H1 (cell line): ENCODE measurements around the gene GPR17. TPM values are rescaled to one million over a fixed set of nuclear protein-coding genes. Genes with fewer than 3 reads are reported as not detected.

Experiments used
- CTCF ChIA-PET: fragments of 300-600 bp; sonication (Branson Sonifier 250); formaldehyde crosslinking; loops from one replicate; lab custom pipeline; 2021; ENCODE audit not compliant: partially characterized antibody; lab: Charles Lee
- POLR2A ChIA-PET: fragments of 300-600 bp; sonication (Branson Sonifier 250); formaldehyde crosslinking; loops from one replicate; lab custom pipeline; 2021; ENCODE audit warnings: inconsistent platforms; ENCODE audit not compliant: partially characterized antibody; lab: Charles Lee
- DNase-seq, 2 experiments: peaks; one replicate each; pipeline versions ENCODE4 v3.0.0 to v3.0.0-alpha.2; 2010 to 2022; ENCODE audit warnings: low spot score in 2 of 2, low read depth in 1 of 2, mixed read lengths in 1 of 2
- FAIRE-seq: peaks from 2 replicates; lab custom pipeline; 2011; peaks lifted over from hg19 to GRCh38; lab: Jason Lieb, UNC
- H2AFZ ChIP-seq: 2 replicates; pipeline ENCODE4 v1.8.1; 2012; ENCODE audit warnings: low read length, inconsistent platforms
- H2AK5ac ChIP-seq: 2 replicates; pipeline ENCODE4 v1.6.1; 2013; ENCODE audit warnings: low read depth, low read length
- H2BK120ac ChIP-seq: replicated peaks from 2 replicates; pipeline ENCODE3; 2013; ENCODE audit warnings: low read depth, low read length, inconsistent platforms
- H2BK12ac ChIP-seq: 2 replicates; pipeline ENCODE4 v1.6.1; 2013; ENCODE audit warnings: low read depth, low read length
- H2BK15ac ChIP-seq: 2 replicates; pipeline ENCODE4 v1.6.1; 2013; ENCODE audit warnings: low read length
- H2BK20ac ChIP-seq: 2 replicates; pipeline ENCODE4 v1.6.1; 2013; ENCODE audit warnings: low read length
- H2BK5ac ChIP-seq: 2 replicates; pipeline ENCODE4 v1.6.1; 2013; ENCODE audit warnings: low read depth, low read length
- H3K14ac ChIP-seq: 2 replicates; pipeline ENCODE4 v1.6.1; 2013; ENCODE audit warnings: inconsistent platforms; ENCODE audit not compliant: insufficient read length
- H3K18ac ChIP-seq: 2 replicates; pipeline ENCODE4 v1.6.1; 2013; ENCODE audit warnings: low read length; ENCODE audit errors: extremely low read depth
- H3K23ac ChIP-seq: 2 replicates; pipeline ENCODE4 v1.6.1; 2013; ENCODE audit warnings: inconsistent platforms; ENCODE audit not compliant: insufficient read length
- H3K23me2 ChIP-seq: 2 replicates; pipeline ENCODE4 v1.6.1; 2013; ENCODE audit warnings: low read depth, low read length
- H3K27ac ChIP-seq: 2 replicates; pipeline ENCODE4 v1.6.1; 2011; ENCODE audit warnings: low read depth, low read length, inconsistent platforms
- H3K27me3 ChIP-seq, 4 experiments: replicated peaks in 1 of 4; 1 replicate in 1 of 4; 2 replicates in 3 of 4; pipeline versions ENCODE4 v1.6.1 to v1.8.1; 2011 to 2013; ENCODE audit warnings: low read length in 3 of 4, mild to moderate bottlenecking in 3 of 4, inconsistent platforms in 2 of 4, mixed read lengths in 2 of 4, moderate library complexity in 1 of 4; ENCODE audit not compliant: control insufficient read depth in 3 of 4, insufficient read depth in 3 of 4; ENCODE audit errors: extremely low read depth in 1 of 4
- H3K36me3 ChIP-seq, 4 experiments: 2 replicates each; pipeline versions ENCODE4 v1.6.1 to v1.8.1; 2011 to 2013; ENCODE audit warnings: mild to moderate bottlenecking in 4 of 4, low read length in 3 of 4, moderate library complexity in 2 of 4, control low read depth in 1 of 4, inconsistent platforms in 1 of 4; ENCODE audit not compliant: insufficient read depth in 4 of 4, control insufficient read depth in 2 of 4
- H3K4ac ChIP-seq: replicated peaks from 2 replicates; pipeline ENCODE3; 2013; ENCODE audit warnings: low read length, low read depth, mixed read lengths, inconsistent platforms; ENCODE audit not compliant: insufficient read length
- H3K4me1 ChIP-seq, 4 experiments: replicated peaks in 1 of 4; 1 replicate in 1 of 4; 2 replicates in 3 of 4; pipeline versions ENCODE4 v1.6.1 to v1.8.1; 2011 to 2013; ENCODE audit warnings: low read length in 3 of 4, inconsistent platforms in 2 of 4, mixed read lengths in 1 of 4; ENCODE audit not compliant: insufficient read depth in 4 of 4, control insufficient read depth in 3 of 4
- H3K4me2 ChIP-seq, 2 experiments: 2 replicates each; pipeline versions ENCODE4 v1.6.1 to v1.8.1; 2011 to 2013; ENCODE audit warnings: low read depth in 2 of 2, low read length in 2 of 2, control low read depth in 1 of 2, inconsistent platforms in 1 of 2, mild to moderate bottlenecking in 1 of 2; ENCODE audit not compliant: insufficient read depth in 1 of 2
- H3K4me3 ChIP-seq, 4 experiments: fragments of 200-600, 300-600 bp in 1 of 4; sonication (generic), shearing (Covaris generic), sonication (Bioruptor Twin) in 1 of 4; 2 replicates each; pipeline versions ENCODE4 v1.5.1 to v1.8.1; 2011 to 2016; ENCODE audit warnings: low read length in 4 of 4, low read depth in 3 of 4, control low read depth in 2 of 4, inconsistent platforms in 2 of 4, mild to moderate bottlenecking in 2 of 4, mixed read lengths in 1 of 4, moderate library complexity in 1 of 4; ENCODE audit not compliant: insufficient read depth in 2 of 4; ENCODE audit errors: extremely low read depth in 1 of 4
- H3K56ac ChIP-seq: replicated peaks from 2 replicates; pipeline ENCODE3; 2013; ENCODE audit warnings: low read depth, mild to moderate bottlenecking, mixed read lengths, low read length, inconsistent platforms; ENCODE audit not compliant: insufficient read length
- H3K79me1 ChIP-seq: 2 replicates; pipeline ENCODE4 v1.6.1; 2013; ENCODE audit warnings: low read depth, low read length, control low read depth
- H3K79me2 ChIP-seq, 2 experiments: 2 replicates each; pipeline versions ENCODE4 v1.6.1 to v1.8.1; 2012 to 2013; ENCODE audit warnings: low read length in 2 of 2, mild to moderate bottlenecking in 2 of 2, inconsistent platforms in 1 of 2; ENCODE audit not compliant: insufficient read depth in 2 of 2, control insufficient read depth in 1 of 2
- H3K9ac ChIP-seq, 4 experiments: replicated peaks in 1 of 4; 1 replicate in 1 of 4; 2 replicates in 3 of 4; pipeline versions ENCODE4 v1.6.1 to v1.8.1; 2011 to 2013; ENCODE audit warnings: low read depth in 3 of 4, low read length in 3 of 4, control low read depth in 2 of 4, mild to moderate bottlenecking in 2 of 4, moderate library complexity in 2 of 4, inconsistent platforms in 1 of 4; ENCODE audit errors: extremely low read depth in 1 of 4
- H3K9me3 ChIP-seq, 2 experiments: 2 replicates each; pipeline versions ENCODE4 v1.6.1 to v1.8.1; 2012 to 2013; ENCODE audit warnings: mild to moderate bottlenecking in 2 of 2, moderate library complexity in 2 of 2, control low read depth in 1 of 2, inconsistent platforms in 1 of 2, low read depth in 1 of 2, low read length in 1 of 2, mixed read lengths in 1 of 2; ENCODE audit not compliant: insufficient read depth in 2 of 2
- H4K20me1 ChIP-seq, 2 experiments: replicated peaks in 1 of 2; 2 replicates each; pipeline versions ENCODE3 to v1.8.1; 2011 to 2013; ENCODE audit warnings: inconsistent platforms in 2 of 2, low read length in 2 of 2, mild to moderate bottlenecking in 1 of 2; ENCODE audit not compliant: insufficient read depth in 2 of 2, control insufficient read depth in 1 of 2
- H4K5ac ChIP-seq: 2 replicates; pipeline ENCODE4 v1.6.1; 2013; ENCODE audit warnings: low read length, low read depth, mixed read lengths, inconsistent platforms; ENCODE audit not compliant: insufficient read length
- H4K8ac ChIP-seq: 2 replicates; pipeline ENCODE4 v1.8.0; 2013; ENCODE audit warnings: mild to moderate bottlenecking, moderate library complexity, low read length, inconsistent platforms; ENCODE audit not compliant: insufficient read depth; ENCODE audit errors: extremely low read depth
- H4K91ac ChIP-seq: replicated peaks from 2 replicates; pipeline ENCODE3; 2013; ENCODE audit warnings: low read length, mixed read lengths, inconsistent platforms; ENCODE audit not compliant: insufficient read length
- GTF2F1 ChIP-seq: IDR thresholded peaks from 2 replicates; pipeline ENCODE4 v1.6.1; 2012; ENCODE audit warnings: low read depth, low read length, improper control_type of control experiment, borderline replicate concordance
- WGBS, 2 experiments: shearing (Covaris generic) in 1 of 2; methylation state at CpG; one replicate each; pipeline versions ENCODE4 v1.1.6 to v1.1.7; 2013 to 2015; ENCODE audit warnings: low lambda C conversion rate in 2 of 2, mixed read lengths in 2 of 2, inconsistent platforms in 1 of 2, low coverage in 1 of 2, missing lambda C conversion rate in 1 of 2; ENCODE audit not compliant: insufficient replicate concordance in 2 of 2, insufficient coverage in 1 of 2, insufficient read length in 1 of 2; ENCODE audit errors: extremely low coverage in 1 of 2, missing lambda C conversion rate in 1 of 2; 5-methylcytosine and 5-hydroxymethylcytosine counted together
- polyA plus RNA-seq, 7 experiments: library from polyadenylated mRNA; depleted of rRNA in 3 of 7; stranded (reverse) in 5 of 7; unstranded in 2 of 7; fragments of >200 nt in 5 of 7; fragments of 200-250 nt in 2 of 7; gene quantifications; 1 replicate in 5 of 7; 2 replicates in 1 of 7; 4 replicates in 1 of 7; pipeline versions ENCODE4 v1.2.1 to v1.2.3, GENCODE V29; 2011 to 2013; ENCODE audit warnings: missing spikeins in 2 of 7, mixed read lengths in 2 of 7
- total RNA-seq: library from RNA; stranded (reverse); fragmentation: NEBNext Ultra II Directional; extraction: Animal tissue kit (Norgen Biotek cat#: 25700); gene quantifications from 2 replicates; pipeline ENCODE4 v1.2.1, GENCODE V29; 2021
- TF ChIP-seq, protein P1 (sequence below), 3 experiments: IDR thresholded peaks; 1 replicate in 2 of 3; 2 replicates in 1 of 3; pipeline versions ENCODE4 v1.5.1 to v1.6.1; 2011; ENCODE audit warnings: low read length in 3 of 3, mild to moderate bottlenecking in 3 of 3, inconsistent platforms in 2 of 3, low read depth in 1 of 3, moderate library complexity in 1 of 3; ENCODE audit not compliant: insufficient read depth in 1 of 3; ENCODE audit errors: control extremely low read depth in 1 of 3

The GPR17 gene
- total and polyA plus RNA-seq, 2 of the 8 experiments (the other 6 are each of a cell fraction or from before 2014, with no cell fraction given): 0.03 TPM; not detected in 1

DNA sequence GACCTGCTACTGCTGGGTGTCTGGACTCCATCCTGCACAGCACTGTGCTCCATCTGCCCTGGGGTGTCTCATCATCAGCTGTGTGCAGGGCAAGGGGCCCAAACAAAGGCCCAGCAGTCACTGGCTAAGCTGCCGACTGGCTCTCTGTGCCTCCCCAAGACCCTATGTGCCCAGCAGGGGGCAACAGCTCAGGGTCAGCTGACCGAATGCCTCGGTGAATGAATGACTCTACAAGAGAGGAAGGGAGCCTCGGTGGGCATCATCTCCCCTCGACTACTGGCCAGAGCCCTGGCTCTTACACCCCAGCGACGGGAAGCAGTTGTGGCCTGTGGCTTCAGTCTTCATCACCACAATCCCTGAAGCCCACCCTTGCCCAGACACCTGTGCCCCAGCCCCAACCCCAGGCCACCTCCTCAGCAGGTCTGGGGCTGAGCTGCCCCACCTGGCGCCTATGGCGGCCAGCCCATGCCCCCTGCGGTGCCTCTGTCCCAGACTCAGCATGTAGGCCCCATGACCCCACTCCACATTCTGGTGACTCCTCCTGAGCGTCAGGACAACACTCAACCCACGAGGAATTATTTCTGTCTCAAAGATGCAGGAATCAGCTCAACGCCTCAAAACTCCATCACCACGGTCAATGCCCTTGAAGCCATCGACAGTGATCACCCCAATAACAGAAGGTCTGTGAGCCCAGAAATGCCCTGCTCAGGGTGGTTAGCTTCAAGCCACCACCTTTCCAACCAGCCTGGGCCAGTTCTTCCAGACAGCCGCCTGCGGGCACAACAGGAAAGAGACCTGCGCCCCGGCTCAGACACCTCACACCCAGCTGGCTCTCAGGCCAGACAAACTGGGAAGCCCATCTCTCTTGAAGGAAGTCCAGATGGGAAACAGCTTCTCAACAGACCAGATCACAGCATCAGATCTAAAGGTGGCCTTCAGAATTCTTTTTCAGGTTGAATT, 1.6 kb upstream of the GPR17 start:
- no peak overlapping the region for H2AFZ ChIP-seq
- peaks cover 0 to 5% (median under 1%) of the 10 kb centered on the region in 4 experiments; a peak in 2 of 7 replicates for H3K4me1 ChIP-seq
- no peaks in the 10 kb centered on the region for H3K36me3 ChIP-seq
- no peak overlapping the region for H3K4me2 ChIP-seq
- no peak overlapping the region for H3K27ac ChIP-seq
- no peak overlapping the region for H2BK5ac ChIP-seq
- no peak overlapping the region for H3K18ac ChIP-seq
- peaks cover 0 to 2% (median 0%) of the 10 kb centered on the region in 4 experiments; a peak in 1 of 7 replicates for H3K27me3 ChIP-seq
- no peak overlapping the region for H2BK15ac ChIP-seq
- H3K56ac ChIP-seq: no peak overlapping the region
- H4K5ac ChIP-seq: no peak overlapping the region
- FAIRE-seq (no peak), DNase-seq (no peak)
- no peak overlapping the region for H3K23ac ChIP-seq
- H3K79me2 ChIP-seq: no peaks in the 10 kb centered on the region
- no peak overlapping the region for H3K9ac ChIP-seq
- H2BK20ac ChIP-seq: no peak overlapping the region
- H4K20me1 ChIP-seq: no peaks in the 10 kb centered on the region
- ChIA-PET POLR2A (interaction anchor here (1.5 kb wide), 1 partner anchor 118 kb away, joined by 3 read pairs; the partner anchor contains the start of gene IWS1), CTCF (interaction anchor here (0.5 to 13.7 kb wide), 9 partner anchors 8 to 128 kb away, joined by 3 to 160 read pairs (median 4); no protein-coding TSS in a partner anchor)
- no peaks in the 10 kb centered on the region for H3K9me3 ChIP-seq
- H3K23me2 ChIP-seq: no peaks in the 10 kb centered on the region
- 87% methylated on average over 18 of the region's 19 CpGs; no CpG with 5 or more reads in 1 of the 2 experiments for WGBS, 2 experiments
- H3K4ac ChIP-seq: no peak overlapping the region
- no peak overlapping the region for H3K4me3 ChIP-seq
- peak overlapping the region; percentile 22; the same call in 1 of the 2 replicates for H4K8ac ChIP-seq
- no peak overlapping the region for H2AK5ac ChIP-seq
- TF ChIP-seq GTF2F1: no peak
- TF ChIP-seq, protein P1, sequence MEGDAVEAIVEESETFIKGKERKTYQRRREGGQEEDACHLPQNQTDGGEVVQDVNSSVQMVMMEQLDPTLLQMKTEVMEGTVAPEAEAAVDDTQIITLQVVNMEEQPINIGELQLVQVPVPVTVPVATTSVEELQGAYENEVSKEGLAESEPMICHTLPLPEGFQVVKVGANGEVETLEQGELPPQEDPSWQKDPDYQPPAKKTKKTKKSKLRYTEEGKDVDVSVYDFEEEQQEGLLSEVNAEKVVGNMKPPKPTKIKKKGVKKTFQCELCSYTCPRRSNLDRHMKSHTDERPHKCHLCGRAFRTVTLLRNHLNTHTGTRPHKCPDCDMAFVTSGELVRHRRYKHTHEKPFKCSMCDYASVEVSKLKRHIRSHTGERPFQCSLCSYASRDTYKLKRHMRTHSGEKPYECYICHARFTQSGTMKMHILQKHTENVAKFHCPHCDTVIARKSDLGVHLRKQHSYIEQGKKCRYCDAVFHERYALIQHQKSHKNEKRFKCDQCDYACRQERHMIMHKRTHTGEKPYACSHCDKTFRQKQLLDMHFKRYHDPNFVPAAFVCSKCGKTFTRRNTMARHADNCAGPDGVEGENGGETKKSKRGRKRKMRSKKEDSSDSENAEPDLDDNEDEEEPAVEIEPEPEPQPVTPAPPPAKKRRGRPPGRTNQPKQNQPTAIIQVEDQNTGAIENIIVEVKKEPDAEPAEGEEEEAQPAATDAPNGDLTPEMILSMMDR (IDR thresholded peaks at IDR 0.05; ENCODE audit: control extremely low read depth in 1 of 3, insufficient read depth in 1 of 3, low read depth in 1 of 3, low read length in 3 of 3): peak in 1 of 3 experiments; percentile 6; a peak in 1 of 4 replicates
- 0 out of 2 replicates have a peak, but pooled peaks cover 3% of the 10 kb centered on the region for H3K79me1 ChIP-seq
- H4K91ac ChIP-seq: no peak overlapping the region
- no peak overlapping the region for H2BK120ac ChIP-seq
- H2BK12ac ChIP-seq: no peak overlapping the region
- H3K14ac ChIP-seq: no peak overlapping the region
